HepG2 (cell line): Measurements from ENCODE around the gene C1orf21. TPM values are rescaled to one million over a fixed set of nuclear protein-coding genes. Genes with fewer than 3 reads are reported as not detected.

ENCODE experiments used
- ATAC-seq: fragments of 200-7000 bp; cut with Tn5 transposase; 3 replicates; pipeline ENCODE4 v1.9.1; 2020; ENCODE audit warnings: mild to moderate bottlenecking, moderate library complexity
- BruUV-seq: library from RNA; stranded (reverse); fragments of 400-500 nt; replicated peaks from 2 replicates; lab custom pipeline; 2021; lab: Mats Ljungman, UMichigan
- CTCF ChIA-PET: fragments of 300-600 bp; formaldehyde crosslinking; extraction: SDS; loops from one replicate; lab custom pipeline; 2021; ENCODE audit warnings: low total read pairs, inconsistent platforms, low intra/inter-chr PET ratio; lab: Yijun Ruan, JAX
- POLR2A ChIA-PET: fragments of 350-600 bp; sonication (Branson Sonifier 250); formaldehyde crosslinking; loops from one replicate; lab custom pipeline; 2020; ENCODE audit warnings: antibody characterized with exemption, inconsistent platforms; lab: Yijun Ruan, JAX
- DNase-seq: peaks from one replicate; pipeline ENCODE4 v3.0.0-alpha.2; 2015; ENCODE audit warnings: low spot score
- FAIRE-seq: peaks from 3 replicates; lab custom pipeline; 2011; peaks lifted over from hg19 to GRCh38; lab: Jason Lieb, UNC
- H2AFZ ChIP-seq: one replicate; pipeline ENCODE4 v1.6.1; 2011; ENCODE audit warnings: low read length, inconsistent platforms
- H3K27ac ChIP-seq: fragments of 300-600 bp; 3 replicates; pipeline ENCODE4 v1.8.0; 2011; ENCODE audit warnings: mixed run types, mild to moderate bottlenecking, mixed read lengths, low read length, inconsistent platforms; ENCODE audit not compliant: insufficient read depth; ENCODE audit errors: extremely low read length
- H3K27me3 ChIP-seq, 2 experiments: fragments of 200-600 bp in 1 of 2; 2 replicates in 1 of 2; 3 replicates in 1 of 2; pipeline versions ENCODE4 v1.6.0 to v1.8.0; 2011; ENCODE audit warnings: low read length in 2 of 2, mild to moderate bottlenecking in 2 of 2, moderate library complexity in 2 of 2, inconsistent platforms in 1 of 2; ENCODE audit not compliant: insufficient read depth in 2 of 2, control insufficient read depth in 1 of 2
- H3K36me3 ChIP-seq, 2 experiments: fragments of 200-600 bp in 1 of 2; replicated peaks in 1 of 2; 2 replicates in 1 of 2; 3 replicates in 1 of 2; pipeline versions ENCODE4 v1.5.1 to v1.8.0; 2011; ENCODE audit warnings: low read length in 2 of 2, inconsistent platforms in 1 of 2; ENCODE audit not compliant: insufficient read depth in 2 of 2, control insufficient read depth in 1 of 2
- H3K4me1 ChIP-seq: 2 replicates; pipeline ENCODE4 v1.5.1; 2012; ENCODE audit warnings: low read length, inconsistent platforms; ENCODE audit not compliant: insufficient read depth
- H3K4me2 ChIP-seq: 2 replicates; pipeline ENCODE4 v1.6.0; 2011; ENCODE audit warnings: low read depth, low read length, inconsistent platforms
- H3K4me3 ChIP-seq, 3 experiments: fragments of 200-600 bp in 1 of 3; sonication (generic), shearing (Covaris generic) in 1 of 3; replicated peaks in 1 of 3; 2 replicates each; pipeline ENCODE4 v1.5.1; 2011 to 2016; ENCODE audit warnings: low read length in 3 of 3, inconsistent platforms in 2 of 3, low read depth in 2 of 3, mild to moderate bottlenecking in 2 of 3, control low read depth in 1 of 3, mixed read lengths in 1 of 3; ENCODE audit not compliant: insufficient read depth in 1 of 3
- H3K79me2 ChIP-seq: one replicate; pipeline ENCODE4 v1.6.1; 2011; ENCODE audit warnings: low read length, inconsistent platforms; ENCODE audit not compliant: insufficient read depth
- H3K9ac ChIP-seq: 2 replicates; pipeline ENCODE4 v1.6.0; 2011; ENCODE audit warnings: mild to moderate bottlenecking, low read depth, low read length, inconsistent platforms; ENCODE audit not compliant: insufficient read depth
- H3K9me3 ChIP-seq: 2 replicates; pipeline ENCODE4 v1.5.1; 2012; ENCODE audit warnings: mild to moderate bottlenecking, low read length
- H4K20me1 ChIP-seq: 2 replicates; pipeline ENCODE4 v1.6.0; 2011; ENCODE audit warnings: inconsistent platforms, mild to moderate bottlenecking, low read length, moderate library complexity; ENCODE audit not compliant: insufficient read depth
- CCAR2 ChIP-seq: fragments of 200-400 bp; formaldehyde crosslinking; optimal IDR thresholded peaks from 2 replicates; pipeline ENCODE3; 2018; ENCODE audit warnings: low read depth, mild to moderate bottlenecking, low read length, moderate library complexity
- HNRNPUL1 ChIP-seq: fragments of 200-400 bp; formaldehyde crosslinking; IDR thresholded peaks from 2 replicates; pipeline ENCODE4 v1.6.1; 2017; ENCODE audit warnings: low read depth, mild to moderate bottlenecking, low read length, moderate library complexity
- HOXA5 ChIP-seq: sonication (generic); formaldehyde crosslinking; IDR thresholded peaks from 2 replicates; pipeline ENCODE4 v1.4.0; 2020; ENCODE audit warnings: missing genetic modification reagents
- MTF2 ChIP-seq: sonication (generic); formaldehyde crosslinking; IDR thresholded peaks from 2 replicates; pipeline ENCODE4 v1.5.0; 2020; ENCODE audit warnings: missing genetic modification reagents, borderline replicate concordance
- MXD4 ChIP-seq: IDR thresholded peaks from 2 replicates; pipeline ENCODE4 v1.6.1; 2016; ENCODE audit warnings: mild to moderate bottlenecking, missing biosample characterization, missing genetic modification reagents
- RAD21 ChIP-seq: fragments of 450-650 bp; formaldehyde crosslinking; IDR thresholded peaks from 2 replicates; pipeline ENCODE4 v1.5.0; 2020; ENCODE audit warnings: mild to moderate bottlenecking
- RFXANK ChIP-seq: IDR thresholded peaks from 2 replicates; pipeline ENCODE4 v1.6.1; 2016
- TCF12 ChIP-seq, 2 experiments: fragments of 450-650 bp in 1 of 2; sonication (generic) in 1 of 2; formaldehyde crosslinking in 1 of 2; IDR thresholded peaks; 2 replicates each; pipeline versions ENCODE4 v1.6.1 to v1.8.0; 2017 to 2022; ENCODE audit warnings: antibody characterized with exemption in 1 of 2, mild to moderate bottlenecking in 1 of 2, missing genetic modification reagents in 1 of 2, moderate library complexity in 1 of 2
- ZKSCAN1 ChIP-seq: fragments of 150-350 bp; IDR thresholded peaks from 2 replicates; pipeline ENCODE4 v1.6.1; 2014; ENCODE audit warnings: low read length
- ZNF337 ChIP-seq: sonication (generic); formaldehyde crosslinking; IDR thresholded peaks from 2 replicates; pipeline ENCODE4 v1.5.1; 2020; ENCODE audit warnings: missing genetic modification reagents, low read depth, mild to moderate bottlenecking, borderline replicate concordance
- ZNF552 ChIP-seq: sonication (generic); formaldehyde crosslinking; IDR thresholded peaks from 2 replicates; pipeline ENCODE4 v1.9.0; 2022; ENCODE audit warnings: missing genetic modification reagents, mild to moderate bottlenecking, borderline replicate concordance
- ZNF567 ChIP-seq: sonication (generic); formaldehyde crosslinking; IDR thresholded peaks from 2 replicates; pipeline ENCODE4 v1.8.1; 2023; ENCODE audit warnings: mild to moderate bottlenecking, missing genetic modification reagents, borderline replicate concordance
- ZNF674 ChIP-seq: sonication (generic); formaldehyde crosslinking; IDR thresholded peaks from 2 replicates; pipeline ENCODE4 v1.5.0; 2020; ENCODE audit warnings: low read depth, mild to moderate bottlenecking, missing genetic modification reagents
- WGBS: methylation state at CpG from one replicate; pipeline ENCODE4 v1.1.6; 2017; ENCODE audit warnings: low lambda C conversion rate; 5-methylcytosine and 5-hydroxymethylcytosine counted together
- in situ Hi-C: cut with HindIII; loops from 2 replicates; pipeline ENCODE4 v1.10.0; 2017; ENCODE audit warnings: low pct_unique_long_range_greater_than_20kb; ENCODE audit not compliant: extremely low pct_ligation_motif_present
- intact Hi-C: fragments of 100-400 bp; cut with micrococcal nuclease; formaldehyde crosslinking; loops from one replicate; pipeline ENCODE4 v1.10.0; 2022; ENCODE audit not compliant: unreplicated experiment
- polyA plus RNA-seq, 8 experiments: library from polyadenylated mRNA; depleted of rRNA in 3 of 8; stranded (reverse) in 7 of 8; unstranded in 1 of 8; fragments of >200 nt; fragmentation: Illumina TruSeq in 4 of 8; extraction: Trizol in 4 of 8; gene quantifications; 2 replicates each; pipeline versions ENCODE4 v1.2.1 to v1.2.3, GENCODE V29; 2011 to 2016; ENCODE audit warnings: low read depth in 4 of 8, missing spikeins in 1 of 8, mixed read lengths in 1 of 8; ENCODE audit not compliant: insufficient read depth in 1 of 8
- total RNA-seq, 5 experiments: library from RNA; depleted of rRNA; stranded (reverse); fragments of >200 nt; fragmentation: Illumina TruSeq; extraction: Trizol; gene quantifications; 2 replicates each; pipeline ENCODE4 v1.2.3, GENCODE V29; 2016; ENCODE audit warnings: low read depth in 1 of 5
- TF ChIP-seq, protein P1 (sequence below): sonication (generic); formaldehyde crosslinking; IDR thresholded peaks from 2 replicates; pipeline ENCODE4 v1.5.0; 2020; ENCODE audit warnings: missing genetic modification reagents, mild to moderate bottlenecking, borderline replicate concordance
- TF ChIP-seq, protein P2 (sequence below): sonication (generic); formaldehyde crosslinking; IDR thresholded peaks from 2 replicates; pipeline ENCODE4 v1.4.0; 2020; ENCODE audit warnings: missing genetic modification reagents, borderline replicate concordance
- TF ChIP-seq, protein P3 (sequence below): sonication (generic); formaldehyde crosslinking; IDR thresholded peaks from 2 replicates; pipeline ENCODE4 v1.4.0; 2020; ENCODE audit warnings: missing genetic modification reagents
- TF ChIP-seq, protein P4 (sequence below): sonication (generic); formaldehyde crosslinking; IDR thresholded peaks from 2 replicates; pipeline ENCODE4 v1.5.1; 2020; ENCODE audit warnings: missing genetic modification reagents, mild to moderate bottlenecking, borderline replicate concordance

Gene C1orf21
- total and polyA plus RNA-seq, 2 of the 13 experiments (the other 11 are each of a cell fraction or from before 2014, with no cell fraction given): not detected

DNA sequence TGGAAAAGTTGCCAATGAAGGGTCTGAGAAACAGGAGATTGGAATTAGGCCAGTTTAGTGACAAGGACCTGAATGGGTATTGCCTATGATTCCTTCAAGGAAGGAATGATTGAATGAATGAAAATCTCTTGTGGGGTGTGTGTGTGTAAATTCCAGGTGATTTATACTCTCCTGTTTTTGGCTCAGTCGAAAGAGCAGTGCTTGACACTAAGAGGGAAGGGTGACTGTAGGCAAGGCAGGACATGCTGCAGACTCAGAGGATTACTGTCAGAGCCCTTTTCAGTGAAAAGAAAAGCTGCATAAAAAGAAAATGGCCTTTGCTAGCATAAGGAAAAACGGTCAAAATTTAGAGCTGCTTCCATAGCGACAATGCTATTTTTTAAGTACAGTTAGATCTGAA is 30.1 kb downstream of the C1orf21 start:
- intact Hi-C loops: no loop called here
- Histone ChIP-seq H2AFZ (no peak overlapping the region), H3K9ac (no peak overlapping the region), H3K4me3 (no peak overlapping the region), H4K20me1 (no peaks in the 10 kb centered on the region), H3K79me2 (no peaks in the 10 kb centered on the region), H3K9me3 (no peaks in the 10 kb centered on the region), H3K27me3 (peaks cover 0 to 4% of the 10 kb centered on the region in 2 experiments; a peak in 2 of 5 replicates), H3K4me2 (no peak overlapping the region), H3K36me3 (no peaks in the 10 kb centered on the region), H3K27ac (no peak overlapping the region), H3K4me1 (no peaks in the 10 kb centered on the region)
- 1% methylated on average over 3 of the region's 3 CpGs for WGBS
- FAIRE-seq (no peak), DNase-seq (no peak), ATAC-seq (no peak)
- BruUV-seq: no TSS peak
- ChIA-PET CTCF (no interaction called here), POLR2A (no interaction called here)
- in situ Hi-C loops: no loop called here
- no peak for TF ChIP-seq TCF12 (IDR thresholded peaks at IDR 0.05)
- TF ChIP-seq TCF12 (CRISPR knock-in tag; IDR thresholded peaks at IDR 0.05): no peak
- TF ChIP-seq ZNF567 (CRISPR knock-in tag): no peak
- no peak for TF ChIP-seq ZNF674 (CRISPR knock-in tag)
- TF ChIP-seq RAD21: no peak
- TF ChIP-seq HOXA5 (CRISPR knock-in tag): no peak
- TF ChIP-seq MTF2: no peak
- TF ChIP-seq MXD4 (CRISPR knock-in tag): no peak
- no peak for TF ChIP-seq CCAR2
- TF ChIP-seq, protein P1, sequence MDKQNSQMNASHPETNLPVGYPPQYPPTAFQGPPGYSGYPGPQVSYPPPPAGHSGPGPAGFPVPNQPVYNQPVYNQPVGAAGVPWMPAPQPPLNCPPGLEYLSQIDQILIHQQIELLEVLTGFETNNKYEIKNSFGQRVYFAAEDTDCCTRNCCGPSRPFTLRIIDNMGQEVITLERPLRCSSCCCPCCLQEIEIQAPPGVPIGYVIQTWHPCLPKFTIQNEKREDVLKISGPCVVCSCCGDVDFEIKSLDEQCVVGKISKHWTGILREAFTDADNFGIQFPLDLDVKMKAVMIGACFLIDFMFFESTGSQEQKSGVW (CRISPR knock-in tag): no peak
- TF ChIP-seq HNRNPUL1: no peak
- TF ChIP-seq, protein P2, sequence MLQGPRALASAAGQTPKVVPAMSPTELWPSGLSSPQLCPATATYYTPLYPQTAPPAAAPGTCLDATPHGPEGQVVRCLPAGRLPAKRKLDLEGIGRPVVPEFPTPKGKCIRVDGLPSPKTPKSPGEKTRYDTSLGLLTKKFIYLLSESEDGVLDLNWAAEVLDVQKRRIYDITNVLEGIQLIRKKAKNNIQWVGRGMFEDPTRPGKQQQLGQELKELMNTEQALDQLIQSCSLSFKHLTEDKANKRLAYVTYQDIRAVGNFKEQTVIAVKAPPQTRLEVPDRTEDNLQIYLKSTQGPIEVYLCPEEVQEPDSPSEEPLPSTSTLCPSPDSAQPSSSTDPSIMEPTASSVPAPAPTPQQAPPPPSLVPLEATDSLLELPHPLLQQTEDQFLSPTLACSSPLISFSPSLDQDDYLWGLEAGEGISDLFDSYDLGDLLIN: no peak
- no peak for TF ChIP-seq ZNF552 (CRISPR knock-in tag)
- no peak for TF ChIP-seq ZKSCAN1
- TF ChIP-seq, protein P3, sequence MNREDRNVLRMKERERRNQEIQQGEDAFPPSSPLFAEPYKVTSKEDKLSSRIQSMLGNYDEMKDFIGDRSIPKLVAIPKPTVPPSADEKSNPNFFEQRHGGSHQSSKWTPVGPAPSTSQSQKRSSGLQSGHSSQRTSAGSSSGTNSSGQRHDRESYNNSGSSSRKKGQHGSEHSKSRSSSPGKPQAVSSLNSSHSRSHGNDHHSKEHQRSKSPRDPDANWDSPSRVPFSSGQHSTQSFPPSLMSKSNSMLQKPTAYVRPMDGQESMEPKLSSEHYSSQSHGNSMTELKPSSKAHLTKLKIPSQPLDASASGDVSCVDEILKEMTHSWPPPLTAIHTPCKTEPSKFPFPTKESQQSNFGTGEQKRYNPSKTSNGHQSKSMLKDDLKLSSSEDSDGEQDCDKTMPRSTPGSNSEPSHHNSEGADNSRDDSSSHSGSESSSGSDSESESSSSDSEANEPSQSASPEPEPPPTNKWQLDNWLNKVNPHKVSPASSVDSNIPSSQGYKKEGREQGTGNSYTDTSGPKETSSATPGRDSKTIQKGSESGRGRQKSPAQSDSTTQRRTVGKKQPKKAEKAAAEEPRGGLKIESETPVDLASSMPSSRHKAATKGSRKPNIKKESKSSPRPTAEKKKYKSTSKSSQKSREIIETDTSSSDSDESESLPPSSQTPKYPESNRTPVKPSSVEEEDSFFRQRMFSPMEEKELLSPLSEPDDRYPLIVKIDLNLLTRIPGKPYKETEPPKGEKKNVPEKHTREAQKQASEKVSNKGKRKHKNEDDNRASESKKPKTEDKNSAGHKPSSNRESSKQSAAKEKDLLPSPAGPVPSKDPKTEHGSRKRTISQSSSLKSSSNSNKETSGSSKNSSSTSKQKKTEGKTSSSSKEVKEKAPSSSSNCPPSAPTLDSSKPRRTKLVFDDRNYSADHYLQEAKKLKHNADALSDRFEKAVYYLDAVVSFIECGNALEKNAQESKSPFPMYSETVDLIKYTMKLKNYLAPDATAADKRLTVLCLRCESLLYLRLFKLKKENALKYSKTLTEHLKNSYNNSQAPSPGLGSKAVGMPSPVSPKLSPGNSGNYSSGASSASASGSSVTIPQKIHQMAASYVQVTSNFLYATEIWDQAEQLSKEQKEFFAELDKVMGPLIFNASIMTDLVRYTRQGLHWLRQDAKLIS (CRISPR knock-in tag): no peak
- TF ChIP-seq RFXANK: no peak
- no peak for TF ChIP-seq ZNF337 (CRISPR knock-in tag)
- TF ChIP-seq, protein P4, sequence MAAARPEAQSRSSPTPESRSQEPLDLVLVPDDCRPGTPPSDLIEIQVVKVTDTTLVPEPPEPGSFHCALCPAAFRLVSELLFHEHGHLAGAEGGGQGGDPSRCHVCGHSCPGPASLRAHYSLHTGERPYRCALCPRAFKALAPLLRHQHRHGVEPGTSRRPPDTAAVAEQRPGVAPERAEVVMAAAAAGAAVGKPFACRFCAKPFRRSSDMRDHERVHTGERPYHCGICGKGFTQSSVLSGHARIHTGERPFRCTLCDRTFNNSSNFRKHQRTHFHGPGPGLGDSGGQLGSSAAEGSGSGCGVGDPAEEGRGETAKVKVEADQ (CRISPR knock-in tag): no peak
